Peyer's patch (tissue), 4 donors: Measurements from ENCODE around the gene VRK1.
"Not testable (repeated sequence)": the region's sequence is repeated elsewhere in the genome, so short reads cannot be mapped to it uniquely, and the experiment has no call there.

ENCODE experiments used
- POLR2A ChIP-seq, 2 donors: fragments of 450-650 bp; IDR thresholded peaks; one replicate each; pipeline ENCODE4 v1.5.1; 2017; ENCODE audit warnings: antibody characterized with exemption in 2 of 2, mild to moderate bottlenecking in 2 of 2, moderate library complexity in 2 of 2
- TF ChIP-seq, protein P1 (sequence below), 6 experiments: fragments of 450-650 bp in 4 of 6; fragments of 200-600 bp in 2 of 6; sonication (generic) in 1 of 6; IDR thresholded peaks; one replicate each; pipeline ENCODE4 v1.5.1; 2017 to 2019; ENCODE audit warnings: antibody characterized with exemption in 6 of 6, mild to moderate bottlenecking in 3 of 6, moderate library complexity in 1 of 6

GRCh38 chr14:96765205-96765604, 32.0 kb upstream of the VRK1 start:
- TF ChIP-seq, protein P1, sequence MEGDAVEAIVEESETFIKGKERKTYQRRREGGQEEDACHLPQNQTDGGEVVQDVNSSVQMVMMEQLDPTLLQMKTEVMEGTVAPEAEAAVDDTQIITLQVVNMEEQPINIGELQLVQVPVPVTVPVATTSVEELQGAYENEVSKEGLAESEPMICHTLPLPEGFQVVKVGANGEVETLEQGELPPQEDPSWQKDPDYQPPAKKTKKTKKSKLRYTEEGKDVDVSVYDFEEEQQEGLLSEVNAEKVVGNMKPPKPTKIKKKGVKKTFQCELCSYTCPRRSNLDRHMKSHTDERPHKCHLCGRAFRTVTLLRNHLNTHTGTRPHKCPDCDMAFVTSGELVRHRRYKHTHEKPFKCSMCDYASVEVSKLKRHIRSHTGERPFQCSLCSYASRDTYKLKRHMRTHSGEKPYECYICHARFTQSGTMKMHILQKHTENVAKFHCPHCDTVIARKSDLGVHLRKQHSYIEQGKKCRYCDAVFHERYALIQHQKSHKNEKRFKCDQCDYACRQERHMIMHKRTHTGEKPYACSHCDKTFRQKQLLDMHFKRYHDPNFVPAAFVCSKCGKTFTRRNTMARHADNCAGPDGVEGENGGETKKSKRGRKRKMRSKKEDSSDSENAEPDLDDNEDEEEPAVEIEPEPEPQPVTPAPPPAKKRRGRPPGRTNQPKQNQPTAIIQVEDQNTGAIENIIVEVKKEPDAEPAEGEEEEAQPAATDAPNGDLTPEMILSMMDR (IDR thresholded peaks at IDR 0.05), result not testable (repeated sequence)
- TF ChIP-seq POLR2A (IDR thresholded peaks at IDR 0.05), result not testable (repeated sequence)
